Stimulated activated CD4-positive, alpha-beta T cell treated with anti-CD3 and anti-CD28 coated beads, Interleukin-15, amount 100 ng/mL, for 1 hour (primary cell): ENCODE data around the gene GREM2.

ENCODE experiments used
- DNase-seq, 2 donors: peaks; one replicate each; pipeline ENCODE4 v3.0.0-alpha.2; 2020; ENCODE audit warnings: low read depth in 1 of 2, low spot score in 1 of 2

Gene GREM2

GRCh38 chr1:240500647-240501046 is 111.3 kb downstream of the GREM2 start:
- DNase-seq = no peak

DNA sequence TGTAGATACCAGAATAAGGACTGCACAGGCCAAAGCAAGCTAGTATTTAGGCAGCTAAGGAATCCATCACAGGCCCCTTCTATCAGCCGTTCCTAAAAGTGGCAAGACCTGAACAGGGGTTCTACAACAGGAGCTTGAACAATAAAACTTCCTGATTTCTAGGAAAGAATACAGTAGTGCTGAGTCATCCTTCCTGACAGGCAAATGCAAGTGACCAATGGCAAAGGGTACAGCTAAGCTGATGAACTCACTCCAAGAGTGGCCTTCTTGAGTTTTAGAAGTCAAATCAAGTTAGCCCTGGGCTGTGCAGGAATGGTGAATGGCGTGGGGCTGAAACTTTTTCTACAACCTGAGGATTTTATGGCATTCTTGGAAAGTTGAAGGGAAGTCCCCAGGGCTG is 112.9 kb downstream of the GREM2 start:
- DNase-seq = no peak

DNA sequence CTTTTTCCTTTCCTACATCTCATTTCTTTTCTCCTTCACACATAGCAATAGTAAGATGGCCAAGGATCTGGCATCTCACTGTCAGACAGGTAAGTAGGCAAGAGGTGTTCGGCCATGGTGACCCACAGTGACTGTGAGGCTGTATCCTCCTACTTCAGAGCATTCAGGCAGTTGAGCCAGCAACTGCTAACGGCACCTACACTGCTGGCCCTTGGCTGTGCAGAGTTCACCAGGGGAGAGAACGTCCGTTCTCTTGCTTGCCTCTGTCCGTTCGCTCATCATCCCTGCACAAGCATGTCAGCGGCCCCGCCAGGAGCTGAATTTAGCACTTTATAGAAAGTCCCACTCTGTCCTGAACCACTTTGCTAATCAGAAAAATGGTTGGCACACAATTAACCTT is 113.6 kb downstream of the GREM2 start:
- DNase-seq = no peak

DNA sequence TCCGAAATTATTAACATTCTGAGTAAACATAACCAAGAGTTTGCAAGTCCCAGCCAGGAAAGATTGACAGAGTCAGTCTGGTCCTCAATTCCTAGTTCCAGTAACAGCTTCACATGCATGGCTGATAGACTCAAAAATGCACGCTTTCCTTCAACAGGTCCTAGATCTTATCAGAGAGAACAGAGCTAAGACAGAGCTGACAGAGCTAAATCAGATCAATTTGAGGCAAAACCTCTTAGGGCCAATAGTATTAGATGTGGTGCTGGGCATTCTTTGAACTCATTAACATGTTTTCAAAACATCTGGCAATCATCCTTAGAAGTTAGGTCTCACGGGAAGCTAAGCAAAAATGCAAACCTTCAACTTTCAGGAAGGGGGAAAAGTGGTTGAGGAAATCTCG is 114.0 kb downstream of the GREM2 start:
- DNase-seq = no peak

- no peak for DNase-seq
Observed at GRCh38 chr1:240496941-240497340, 115.0 kb downstream of the GREM2 start.

GRCh38 chr1:240496356-240496755 is 115.6 kb downstream of the GREM2 start:
- DNase-seq = no peak

DNA sequence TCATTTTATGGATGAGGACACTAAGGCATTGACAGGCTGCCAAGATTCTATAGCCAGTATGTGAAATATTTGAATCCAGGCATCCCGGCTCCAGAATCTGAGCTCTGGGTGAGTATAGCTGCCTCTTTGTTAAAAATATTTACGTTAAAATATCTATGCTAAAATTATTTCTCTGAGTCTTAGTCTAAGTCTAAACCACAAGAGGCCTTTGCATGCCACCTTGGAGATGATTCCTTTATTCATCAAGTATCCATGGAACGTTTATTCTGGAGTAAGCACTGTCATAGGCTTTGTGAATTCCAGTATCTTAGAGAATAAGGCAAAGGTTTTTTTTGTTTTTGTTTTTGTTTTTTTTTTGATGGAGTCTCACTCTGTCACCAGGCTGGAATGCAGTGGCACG is 116.4 kb downstream of the GREM2 start:
- DNase-seq = no peak

- DNase-seq = no peak
Observed at GRCh38 chr1:240492832-240493440, 119.0 kb downstream of the GREM2 start.

DNA sequence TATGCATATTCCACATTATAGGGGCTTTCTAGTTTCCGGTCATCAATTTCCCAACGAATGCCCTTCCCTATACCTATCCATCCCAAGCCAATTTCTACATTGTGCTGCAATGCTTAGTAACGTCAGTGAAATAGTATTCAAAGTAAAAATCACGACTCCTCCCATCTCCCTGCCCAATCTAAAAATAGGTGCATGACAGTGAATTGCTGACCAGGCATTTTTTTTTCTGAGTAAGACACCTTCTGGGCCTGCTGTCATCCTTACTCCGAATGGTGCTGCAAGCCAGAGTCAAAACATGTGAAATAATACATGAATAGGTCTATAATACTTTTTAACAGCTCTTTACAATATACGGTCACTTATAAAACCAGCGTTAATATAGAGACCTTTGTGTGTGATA is 120.2 kb downstream of the GREM2 start:
- no peak for DNase-seq

DNA sequence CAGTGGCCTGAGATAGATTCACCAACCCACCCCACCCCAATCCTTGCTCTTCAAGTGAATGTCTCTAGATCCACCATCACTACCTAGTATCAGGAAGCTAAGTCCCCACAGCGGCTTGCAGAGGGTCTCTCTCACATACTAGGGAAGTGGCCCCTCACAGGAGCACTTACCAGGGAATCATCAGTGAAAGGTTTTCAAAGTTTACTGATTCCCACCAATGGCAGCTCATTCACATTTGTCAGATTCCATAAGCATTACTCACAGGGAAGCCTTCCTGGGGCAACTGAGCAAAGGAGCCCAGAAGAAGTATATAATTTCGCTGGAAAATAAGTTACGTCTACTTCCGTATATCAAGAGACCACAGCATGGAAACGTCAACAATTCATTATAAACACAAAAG is 120.8 kb downstream of the GREM2 start:
- no peak for DNase-seq

- no peak for DNase-seq
Observed at GRCh38 chr1:240487493-240487892, 124.5 kb downstream of the GREM2 start.

DNA sequence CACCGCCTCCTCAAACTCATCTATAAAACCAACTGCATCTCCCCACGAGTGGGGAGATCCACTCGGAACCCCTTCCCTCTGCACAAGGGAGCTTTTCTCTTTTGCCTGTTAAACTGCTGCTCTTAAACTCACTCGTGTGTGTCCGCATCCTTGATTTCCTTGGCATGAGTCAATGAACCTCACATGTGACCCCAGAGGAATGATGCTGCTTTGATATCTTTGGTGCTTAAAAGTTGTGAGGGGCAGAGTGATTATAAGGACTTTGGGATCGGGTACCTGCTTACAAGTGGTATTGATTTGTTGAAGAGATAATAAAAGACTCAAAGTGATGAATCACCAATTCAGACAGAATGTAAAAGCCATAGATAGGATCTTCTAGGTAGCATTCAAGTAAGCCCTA is 125.3 kb downstream of the GREM2 start:
- DNase-seq = no peak

- no peak for DNase-seq
Observed at GRCh38 chr1:240484804-240485443, 127.0 kb downstream of the GREM2 start.

GRCh38 chr1:240478536-240478935 is 133.4 kb downstream of the GREM2 start:
- no peak for DNase-seq

DNA sequence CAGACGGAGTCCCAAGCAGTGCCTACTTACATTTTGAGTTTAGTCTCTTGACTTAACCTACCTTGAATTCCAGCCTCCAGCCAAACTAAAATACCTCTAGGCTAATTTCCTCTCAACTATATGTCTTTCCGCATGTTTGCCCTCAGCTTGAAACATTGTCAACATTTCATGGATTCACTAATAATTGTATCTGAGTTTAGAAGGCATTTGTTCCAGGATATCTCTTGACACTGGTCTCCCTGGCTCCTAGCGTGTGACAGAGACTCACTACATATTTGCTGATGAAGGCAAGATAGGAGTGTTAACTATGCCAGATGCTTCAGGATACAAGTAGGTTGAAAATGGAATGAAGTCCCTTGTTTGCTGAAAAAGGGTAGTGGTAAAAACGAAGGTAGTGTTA is 136.1 kb downstream of the GREM2 start:
- DNase-seq = no peak

- no peak for DNase-seq
Observed at GRCh38 chr1:240474133-240474614, 137.8 kb downstream of the GREM2 start.

GRCh38 chr1:240468656-240469055 is 143.3 kb downstream of the GREM2 start:
- DNase-seq = no peak

GRCh38 chr1:240467895-240468294 is 144.1 kb downstream of the GREM2 start:
- DNase-seq = no peak

DNA sequence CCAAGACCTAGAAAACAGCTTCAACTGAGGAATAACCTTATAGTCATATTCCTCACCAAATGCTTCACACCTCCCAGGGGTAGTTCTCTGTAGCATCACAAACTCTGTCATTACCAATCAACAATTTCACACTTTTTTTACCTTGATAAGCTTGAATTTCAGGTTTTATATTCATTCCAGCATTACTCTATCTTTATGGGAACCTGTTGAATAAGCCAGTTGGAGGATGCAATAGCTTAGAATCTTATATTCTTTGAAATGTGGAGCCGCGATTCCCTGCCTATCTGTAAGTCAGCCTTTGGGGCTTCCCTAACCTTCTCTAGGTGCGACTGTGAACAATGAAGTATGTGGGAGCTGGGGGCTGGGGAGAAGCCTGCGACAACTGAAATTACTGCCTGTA is 145.4 kb downstream of the GREM2 start:
- no peak for DNase-seq

GRCh38 chr1:240465531-240465940 is 146.4 kb downstream of the GREM2 start:
- DNase-seq = no peak

DNA sequence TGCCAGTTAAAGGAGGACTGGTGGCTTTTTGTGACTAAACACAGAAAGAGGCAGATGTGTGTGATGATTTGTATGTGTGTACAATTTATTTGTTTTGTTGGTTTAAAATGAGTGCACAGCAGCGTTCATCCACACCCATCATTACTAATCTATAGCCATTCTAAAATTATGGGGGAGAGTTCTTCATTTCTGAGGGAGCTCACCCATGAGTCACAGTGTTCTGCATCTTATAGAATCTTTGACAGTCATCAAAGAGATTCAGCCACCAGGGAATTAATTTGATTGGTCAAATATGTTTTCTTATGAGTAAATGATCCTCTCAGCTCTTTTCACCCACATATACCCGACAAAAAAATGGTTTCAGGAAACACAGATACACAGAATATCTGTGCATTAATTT is 147.9 kb downstream of the GREM2 start:
- DNase-seq = no peak

DNA sequence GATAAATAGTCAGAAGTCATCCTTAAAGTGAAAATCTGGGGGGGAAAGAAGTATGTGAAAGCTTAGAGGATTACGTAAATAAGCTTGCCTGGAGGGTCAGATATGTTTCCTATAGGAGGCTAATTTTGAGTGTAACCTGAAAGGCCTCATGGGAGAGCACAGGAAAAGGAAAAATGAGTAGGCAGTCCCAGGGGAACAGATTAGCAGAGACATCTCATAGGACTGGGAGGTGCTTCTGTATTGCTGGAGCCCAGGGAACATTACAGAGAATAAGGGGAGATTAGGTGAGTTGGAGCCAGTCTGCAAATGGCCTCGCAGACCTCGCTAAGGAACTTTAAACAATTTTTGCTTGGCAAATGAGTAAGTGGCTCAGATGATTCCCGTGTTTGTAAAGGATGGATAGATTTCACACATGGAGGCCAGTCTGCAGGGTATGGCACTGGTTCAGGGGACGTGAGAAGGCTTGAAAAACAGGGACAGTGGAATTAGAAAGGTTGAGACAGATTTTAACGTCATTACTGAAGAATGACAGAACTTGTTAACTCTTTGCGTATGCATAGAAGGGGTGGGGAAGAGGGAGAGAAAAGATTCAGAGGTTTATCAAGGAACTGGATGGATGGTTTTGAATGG is 149.1 kb downstream of the GREM2 start:
- no peak for DNase-seq

DNA sequence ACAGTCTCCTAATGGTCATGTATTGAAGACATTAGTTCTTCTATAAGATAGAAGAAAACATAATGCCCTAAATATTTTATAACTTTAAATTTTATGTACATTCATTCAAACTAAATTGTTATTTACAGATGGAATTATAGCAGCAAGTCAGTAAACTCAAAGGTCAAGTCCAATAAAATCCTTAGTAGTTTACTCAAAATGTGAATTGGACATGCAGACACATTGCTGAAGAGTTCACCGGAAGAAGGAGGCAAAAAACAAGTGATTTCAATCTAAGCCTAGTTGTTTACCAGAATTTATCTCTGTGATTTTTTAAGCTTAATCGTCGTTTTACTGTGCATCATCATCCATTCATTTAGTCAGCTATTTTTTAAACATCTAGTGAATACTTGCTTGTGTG is 149.7 kb downstream of the GREM2 start:
- DNase-seq = no peak
